OCI-M2 (cell line): ENCODE data around the gene RFTN1.
"Not testable (repeated sequence)": the region's sequence is repeated elsewhere in the genome, so short reads cannot be mapped to it uniquely, and the experiment has no call there.

Source experiments
- DNase-seq: peaks from one replicate; lab custom pipeline; 2025; ENCODE audit not compliant: unreplicated experiment; lab: John Stamatoyannopoulos, UW

The RFTN1 gene

DNA sequence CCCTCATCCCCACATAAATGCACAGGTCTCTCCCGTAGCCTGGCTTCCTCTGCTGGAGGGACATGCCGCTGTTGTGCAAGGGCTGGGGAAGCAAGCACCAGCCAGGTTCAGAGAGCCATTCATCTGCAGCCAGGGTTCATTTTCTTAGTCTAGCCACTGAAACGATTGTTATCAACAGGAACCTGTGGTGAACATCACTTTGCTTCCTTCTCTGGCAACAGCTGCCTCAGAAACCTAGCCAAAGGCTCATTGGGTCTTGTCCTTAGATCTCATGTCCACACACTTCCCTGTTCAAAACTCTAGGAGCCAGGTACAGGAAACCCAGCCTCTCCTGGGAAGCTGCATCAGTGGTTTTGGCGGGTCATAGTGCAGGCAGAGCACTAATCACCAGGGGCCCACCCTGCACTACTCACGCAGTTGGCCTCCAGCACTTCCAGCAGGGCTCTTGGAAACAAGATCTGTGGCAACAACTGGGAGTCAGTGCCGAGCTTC, 201.5 kb downstream of the RFTN1 start:
- DNase-seq: no peak

DNA sequence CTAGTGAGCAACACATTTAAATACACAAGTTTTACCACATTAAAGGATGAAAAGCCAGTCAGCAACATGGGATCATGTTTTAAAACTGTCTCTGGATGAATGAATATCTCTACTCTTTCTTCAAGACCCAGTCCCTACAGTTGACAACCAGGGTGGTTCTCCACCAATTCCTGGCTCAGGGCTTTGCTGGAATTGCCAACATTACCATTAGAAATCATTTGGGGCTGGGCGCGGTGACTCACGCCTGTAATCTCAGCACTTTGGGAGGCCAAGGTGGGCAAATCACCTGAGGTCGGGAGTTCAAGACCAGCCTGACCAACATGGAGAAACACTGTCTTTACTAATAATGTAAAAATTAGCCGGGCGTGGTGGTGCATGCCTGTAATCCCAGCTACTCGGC, 203.0 kb downstream of the RFTN1 start:
- not testable (repeated sequence) for DNase-seq

DNA sequence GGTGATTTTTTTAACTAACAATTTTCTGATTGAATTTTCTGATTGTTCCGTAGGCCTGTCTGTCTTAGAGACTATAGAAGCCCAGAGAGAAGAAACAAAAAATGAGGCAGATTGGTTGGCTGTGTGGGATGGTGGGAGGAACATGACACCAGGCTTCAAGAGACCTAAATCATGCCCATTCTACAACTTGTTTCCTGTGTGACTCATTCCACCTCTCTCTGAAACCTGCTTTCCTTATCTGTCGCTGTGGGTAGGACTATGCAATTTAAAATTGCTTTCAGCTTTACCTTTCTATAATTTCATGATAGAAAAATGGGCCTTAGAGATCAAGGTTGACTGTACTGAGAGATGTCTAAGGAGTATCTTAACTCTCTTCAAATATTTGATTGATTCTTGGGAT, 203.9 kb downstream of the RFTN1 start:
- no peak for DNase-seq

DNA sequence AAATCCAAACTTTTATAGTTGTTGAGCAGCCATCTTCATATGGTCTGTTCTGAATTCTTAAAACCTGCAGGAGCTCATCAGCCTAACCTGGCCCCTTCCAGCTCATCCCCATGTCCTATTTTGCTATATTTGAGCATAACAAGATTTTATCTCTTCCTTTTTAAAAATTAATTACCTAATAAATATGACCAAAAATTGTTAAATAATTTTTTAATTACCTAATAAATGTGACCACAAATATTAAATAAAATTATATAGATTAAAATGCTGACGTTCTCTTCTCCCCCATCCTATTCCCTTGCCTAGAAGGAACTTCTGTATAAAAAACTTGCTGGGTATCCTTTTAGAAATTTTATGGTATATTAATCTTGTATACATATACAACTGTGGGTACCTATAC, 204.8 kb downstream of the RFTN1 start:
- no peak for DNase-seq

DNA sequence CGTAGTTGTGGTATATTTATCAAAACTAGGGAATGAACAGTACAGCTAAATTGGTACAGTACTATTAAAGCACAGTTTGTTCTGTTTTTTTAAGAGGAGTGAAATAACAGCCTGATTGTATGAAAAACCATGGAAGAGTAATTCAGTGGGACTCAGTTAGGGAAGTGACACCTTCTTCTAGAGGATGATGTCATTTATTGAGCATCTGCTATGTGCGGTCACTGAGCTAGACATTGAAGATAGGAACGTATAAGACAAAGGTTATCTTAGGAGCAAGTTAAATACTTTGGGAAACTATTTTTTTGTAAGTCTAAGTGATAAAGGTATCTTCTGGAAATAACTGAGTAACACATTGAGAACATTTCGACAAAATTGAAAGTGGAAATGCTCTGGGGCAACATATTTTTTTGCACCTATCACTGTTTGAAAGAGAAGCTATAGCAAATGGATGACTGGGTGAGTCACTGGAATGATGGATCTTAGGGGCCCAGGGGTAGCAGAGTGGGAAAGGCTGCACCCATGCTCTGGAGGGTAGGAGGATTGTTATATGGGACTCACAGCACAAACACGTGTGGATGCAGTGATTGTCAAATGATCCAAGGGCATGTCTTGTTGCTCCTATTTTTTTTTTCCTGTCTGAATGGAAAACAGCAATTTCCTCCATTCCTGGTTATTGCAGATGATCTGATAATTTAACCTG, 205.5 kb downstream of the RFTN1 start:
- no peak for DNase-seq

DNA sequence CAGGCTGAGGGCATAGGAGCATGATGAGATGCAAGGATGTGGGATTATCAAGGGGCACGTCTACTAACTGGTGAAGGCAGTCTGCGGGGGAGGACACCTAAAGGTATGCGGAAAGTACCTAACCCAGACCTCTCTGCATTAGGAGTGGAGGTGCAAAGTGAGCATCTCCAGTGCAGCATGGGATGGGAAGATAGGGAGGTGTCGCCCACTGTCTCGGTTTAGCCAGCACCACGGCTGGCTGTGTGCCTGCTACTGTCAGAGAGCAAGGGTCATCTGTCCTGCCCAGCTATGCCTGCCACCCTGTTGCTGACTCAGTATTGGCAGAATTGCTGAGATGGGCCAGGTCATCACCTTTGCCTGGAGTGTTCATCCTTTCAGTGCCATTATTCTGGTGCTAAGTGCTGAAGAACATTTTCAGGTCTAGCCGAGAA, 208.4 kb downstream of the RFTN1 start:
- no peak for DNase-seq

DNA sequence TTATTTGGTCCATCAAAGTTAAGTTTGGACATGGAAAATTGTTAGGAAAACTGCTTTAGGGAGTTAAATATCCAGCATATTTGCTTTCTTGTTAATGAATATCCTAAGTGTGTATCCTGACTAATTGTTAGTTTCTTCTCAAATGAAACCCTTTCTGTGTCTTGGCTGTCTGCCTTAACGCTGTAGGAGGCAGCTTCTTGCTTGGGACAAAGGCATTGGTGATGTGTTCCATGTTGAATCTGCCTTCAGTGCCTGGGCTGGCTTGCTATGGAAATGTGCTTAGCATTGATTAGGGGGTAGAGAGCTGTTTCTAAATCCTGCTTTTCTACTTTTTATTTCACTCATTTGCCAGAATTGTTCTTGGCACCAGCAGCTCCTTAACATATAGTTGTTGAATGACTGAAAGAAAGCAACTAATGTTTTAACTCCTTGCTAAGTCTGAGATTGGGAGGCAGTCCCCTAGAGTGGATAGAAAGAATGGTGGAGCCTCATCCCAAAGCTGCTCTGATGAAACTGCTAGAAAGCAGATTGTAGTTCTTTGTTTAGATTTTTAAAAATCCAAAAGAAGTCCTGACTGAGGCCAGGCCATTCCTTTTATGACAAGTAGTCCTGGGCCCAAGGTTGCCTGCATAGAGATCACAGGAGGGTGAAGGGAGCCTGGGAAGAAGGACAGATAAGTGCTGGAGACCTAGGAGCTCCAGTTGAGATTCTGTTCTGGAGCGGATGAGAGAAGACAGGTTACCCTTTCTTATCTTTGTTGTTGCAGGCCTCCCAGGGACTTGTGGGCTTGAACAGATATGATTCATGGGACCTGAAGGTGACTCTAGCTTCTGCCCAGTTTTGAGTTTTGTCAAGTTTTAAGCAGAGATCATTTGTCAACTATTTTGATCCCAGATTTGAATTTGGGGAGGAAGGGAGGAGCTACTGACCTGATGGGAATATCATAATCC, 209.2 kb downstream of the RFTN1 start:
- DNase-seq: no peak

DNA sequence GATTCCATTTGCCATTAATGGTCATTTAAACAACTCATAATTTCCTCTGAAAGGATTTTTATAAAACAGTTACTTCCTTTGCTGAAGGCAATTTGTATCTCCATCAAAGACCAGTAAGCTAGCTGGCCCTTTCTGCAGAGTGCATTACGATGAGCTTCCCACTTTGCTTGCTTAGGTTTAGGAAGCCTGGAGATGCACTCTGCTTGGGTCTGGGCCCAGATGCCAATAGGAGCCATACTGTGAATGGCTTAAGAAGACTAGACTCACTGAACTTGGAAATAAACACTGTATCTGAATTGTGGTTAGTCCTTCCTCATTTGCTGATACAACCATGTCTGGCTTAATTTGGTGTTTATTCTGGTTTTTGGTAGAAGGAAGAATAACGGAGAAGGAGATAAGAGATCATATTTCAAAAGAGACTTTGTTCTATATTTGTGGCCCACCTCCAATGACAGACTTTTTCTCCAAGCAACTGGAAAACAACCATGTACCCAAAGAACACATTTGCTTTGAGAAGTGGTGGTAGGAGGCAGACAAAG, 210.4 kb downstream of the RFTN1 start:
- no peak for DNase-seq

DNA sequence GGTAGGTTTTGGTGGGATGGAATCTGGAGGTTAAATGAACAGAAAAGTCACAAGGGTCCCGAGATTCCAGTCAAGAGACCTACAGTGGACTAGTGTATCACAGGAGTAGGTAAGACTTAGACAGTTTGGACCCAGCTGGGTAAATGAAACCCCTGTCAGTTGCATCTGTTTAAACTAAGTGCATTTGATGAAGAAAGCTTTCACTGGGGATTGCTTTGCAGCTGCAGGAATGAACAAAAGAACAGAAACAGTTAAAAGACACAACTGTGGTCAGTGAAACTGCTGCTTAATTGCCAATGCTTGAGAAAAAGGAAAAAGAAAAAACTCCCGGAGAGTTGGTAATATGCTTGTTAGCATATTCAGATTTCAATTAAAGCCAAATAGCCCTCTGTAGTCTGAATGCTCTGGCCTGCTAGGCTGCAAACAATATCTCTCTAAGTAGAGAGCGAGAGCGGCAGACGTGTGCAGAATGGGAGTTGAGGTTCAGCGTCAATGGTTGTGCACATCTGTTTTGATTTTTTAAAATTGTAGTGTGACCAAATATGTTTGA, 211.3 kb downstream of the RFTN1 start:
- no peak for DNase-seq

DNA sequence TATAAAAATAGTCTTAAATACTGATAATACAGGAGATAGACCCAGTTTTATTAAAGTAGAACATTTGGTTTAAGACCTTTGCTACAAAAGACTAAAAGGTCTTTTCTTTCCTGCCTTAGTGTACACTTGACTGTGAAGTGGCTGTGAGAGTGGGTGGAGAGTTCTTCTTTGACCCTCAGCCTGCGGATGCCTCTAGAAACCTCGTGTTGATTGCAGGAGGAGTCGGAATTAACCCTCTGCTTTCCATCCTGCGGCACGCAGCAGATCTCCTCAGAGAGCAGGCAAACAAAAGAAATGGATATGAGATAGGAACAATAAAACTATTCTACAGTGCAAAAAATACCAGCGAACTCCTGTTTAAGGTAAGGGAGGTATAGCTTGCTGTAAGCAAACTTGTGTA, 212.0 kb downstream of the RFTN1 start:
- no peak for DNase-seq

DNA sequence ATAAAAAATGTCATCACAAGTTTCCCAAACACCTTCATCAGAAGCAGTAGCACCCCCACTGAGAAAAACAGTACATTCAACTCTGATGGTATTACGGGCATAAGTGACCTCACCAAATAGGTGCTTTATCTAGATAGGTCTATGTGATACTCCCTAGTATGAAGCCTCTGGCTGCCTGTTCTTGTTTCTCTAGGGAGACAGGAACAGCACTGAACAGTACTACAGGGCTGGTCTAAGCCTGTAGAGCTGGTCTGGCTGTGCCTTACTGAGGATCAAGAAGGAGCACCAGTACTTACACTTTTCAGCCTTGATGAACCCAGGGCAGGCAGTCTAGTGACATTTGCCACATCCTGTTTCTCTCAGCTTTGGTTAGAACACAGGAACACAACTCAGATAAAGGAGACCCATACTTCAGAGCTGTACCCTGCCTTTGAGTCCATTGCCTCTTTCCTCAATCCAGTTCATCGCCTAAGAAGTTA, 212.6 kb downstream of the RFTN1 start:
- no peak for DNase-seq

DNA sequence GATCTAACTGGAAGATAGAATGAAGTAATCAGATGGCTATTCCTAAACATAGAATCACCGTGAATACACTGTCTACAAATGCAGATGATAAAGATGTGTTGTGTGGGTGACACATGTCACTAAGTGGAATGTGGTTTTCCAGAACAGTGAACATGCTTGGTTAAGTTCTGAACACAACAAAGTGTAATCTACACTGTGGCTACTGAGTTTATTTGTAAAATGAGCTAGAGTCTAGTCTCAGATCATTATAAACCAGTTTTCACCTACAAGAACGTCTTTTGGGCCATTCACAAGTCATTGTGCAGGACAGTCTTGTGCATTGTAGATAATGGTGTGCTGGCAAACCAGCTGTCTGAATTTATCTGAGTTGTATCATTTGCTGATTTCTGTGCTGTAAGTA, 213.2 kb downstream of the RFTN1 start:
- no peak for DNase-seq

DNA sequence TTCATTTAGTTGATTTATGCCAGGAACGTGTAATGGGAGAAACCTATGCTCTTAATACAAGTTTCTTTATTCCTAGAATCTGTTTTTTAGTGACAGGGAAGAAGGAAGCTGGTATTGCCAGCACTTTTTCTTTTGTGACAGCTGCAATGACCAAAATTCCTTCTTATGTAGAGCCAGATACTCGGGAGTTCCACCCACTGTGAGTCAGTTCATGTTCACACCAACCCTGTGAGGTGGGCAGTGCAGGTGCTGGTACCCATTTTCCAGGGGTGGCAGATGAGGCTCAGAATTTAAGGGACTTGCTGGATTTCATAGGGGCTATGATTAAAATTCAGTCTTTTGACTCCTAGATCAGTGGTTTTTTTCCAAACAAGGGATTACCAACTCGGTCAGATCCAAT, 213.8 kb downstream of the RFTN1 start:
- DNase-seq: no peak

DNA sequence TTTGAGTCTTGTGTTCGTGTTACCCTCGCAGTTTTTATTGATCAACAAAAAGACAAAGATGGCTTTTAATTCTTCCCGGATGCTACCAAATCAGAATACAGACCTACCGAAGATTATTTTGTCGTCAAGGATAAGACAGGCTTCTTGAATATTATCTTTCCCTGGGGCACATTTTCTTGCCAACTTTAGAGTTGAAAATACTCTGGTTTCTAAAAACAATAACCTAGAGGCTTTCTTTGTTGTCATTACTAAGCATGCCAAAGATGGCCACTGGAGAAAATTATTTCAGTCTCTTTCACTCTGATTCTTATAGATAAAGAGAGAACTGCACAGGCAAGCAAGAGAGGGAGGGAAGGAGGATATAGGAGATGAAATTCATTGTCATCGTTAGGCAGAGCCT, 214.6 kb downstream of the RFTN1 start:
- DNase-seq: no peak

DNA sequence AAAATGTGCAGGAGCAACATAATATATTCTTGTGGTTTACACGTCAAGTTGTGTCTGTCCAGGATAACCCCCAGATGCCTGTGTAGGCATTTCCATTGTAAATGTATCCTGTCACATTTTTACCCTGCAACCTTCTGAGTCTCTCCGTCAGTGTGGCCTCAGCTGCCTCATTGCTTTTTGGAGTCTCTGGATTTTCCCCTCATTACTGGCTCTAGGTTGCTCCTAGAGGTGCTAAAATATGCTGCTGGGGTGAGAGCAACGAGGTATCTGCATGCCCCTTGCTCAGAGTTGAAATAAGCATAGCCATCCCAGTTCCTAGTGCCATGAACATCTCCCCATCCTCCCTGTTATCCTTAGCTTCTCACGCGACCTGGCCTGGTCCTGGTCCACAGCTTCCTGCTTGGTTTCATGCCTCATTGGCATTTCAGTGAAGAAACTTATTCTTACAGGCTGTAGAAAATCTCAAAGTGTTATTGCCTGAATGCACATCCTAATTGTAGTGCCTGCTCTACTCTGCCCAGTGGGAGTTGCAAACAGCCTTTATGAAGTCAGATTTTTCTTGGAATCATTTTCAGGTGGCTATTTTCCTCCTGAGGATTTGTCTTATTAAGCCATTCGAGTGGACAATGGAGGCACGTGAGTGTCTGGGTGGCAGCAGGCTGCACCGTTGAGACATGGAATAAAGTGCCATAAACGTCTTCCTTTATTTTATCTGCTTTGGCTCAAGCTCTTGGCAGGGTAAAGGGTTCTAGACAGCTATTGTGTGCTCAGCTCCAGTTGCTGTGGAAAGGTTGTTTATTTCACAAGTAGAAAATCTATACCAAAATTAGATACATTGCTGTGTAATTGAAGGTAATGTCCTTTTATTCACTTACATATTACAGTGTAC, 215.3 kb downstream of the RFTN1 start:
- no peak for DNase-seq

DNA sequence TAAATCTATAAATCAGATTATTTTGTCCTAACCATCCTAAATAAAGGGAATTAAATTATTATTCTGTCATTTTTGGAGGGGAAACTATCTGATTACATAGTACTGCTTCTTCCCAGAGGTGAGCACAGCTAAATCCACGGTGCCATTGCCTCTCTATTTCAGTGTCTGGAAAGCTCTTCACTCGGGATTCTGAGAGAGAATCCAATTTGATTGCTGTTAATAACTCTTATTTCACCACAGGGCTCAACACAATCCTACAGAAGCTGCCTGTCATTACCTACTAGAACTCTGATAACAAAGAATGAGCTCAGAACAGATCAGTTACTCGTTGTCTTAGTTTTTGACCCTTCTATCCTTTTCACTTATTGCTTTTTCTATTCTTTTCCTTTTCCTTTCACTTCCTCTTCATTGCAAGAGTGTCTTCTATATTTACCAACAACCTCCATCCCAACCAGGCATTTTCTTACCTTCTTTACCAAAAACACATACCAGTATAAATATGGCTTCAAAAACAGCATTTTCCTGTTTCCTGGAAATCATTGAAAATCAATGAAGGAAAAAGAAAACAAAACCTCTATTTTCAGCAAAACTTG, 218.1 kb downstream of the RFTN1 start:
- DNase-seq: no peak

DNA sequence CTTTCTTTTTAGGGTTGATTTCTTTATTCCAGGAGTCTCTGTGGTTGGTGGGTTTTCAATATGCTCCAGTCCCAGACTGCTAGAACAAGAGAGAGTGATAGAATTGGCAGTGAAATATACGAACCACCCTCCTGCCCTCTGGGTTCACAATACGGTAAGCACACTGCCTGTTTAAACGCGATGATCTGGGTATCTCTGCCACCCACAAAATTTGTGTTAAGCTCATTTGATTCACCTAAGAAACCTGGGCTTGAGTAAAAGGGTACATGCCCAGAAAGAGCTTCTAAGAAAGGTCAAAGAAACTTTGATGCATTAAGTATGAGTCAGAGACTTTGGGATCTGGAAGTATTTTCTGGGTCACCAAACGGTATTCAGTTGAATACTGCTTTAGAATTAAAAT, 218.7 kb downstream of the RFTN1 start:
- no peak for DNase-seq

DNA sequence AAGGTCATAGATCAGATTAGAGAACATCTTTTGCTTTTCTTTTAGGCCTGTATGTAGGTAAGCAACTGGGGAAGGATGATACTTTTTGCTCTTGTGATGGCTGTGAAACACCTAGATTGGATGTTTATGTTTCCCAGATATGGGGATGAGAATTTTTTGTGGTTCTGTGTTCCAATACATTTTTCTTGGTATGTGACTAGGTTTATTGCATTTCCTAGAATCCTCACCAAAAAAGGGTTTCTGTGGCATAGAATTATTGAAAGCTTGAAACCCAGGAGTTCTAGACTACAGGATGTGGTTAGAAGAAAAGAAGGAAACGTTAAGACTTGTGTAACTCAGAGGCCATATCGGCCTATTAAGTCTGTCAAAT, 222.7 kb downstream of the RFTN1 start:
- no peak for DNase-seq

DNA sequence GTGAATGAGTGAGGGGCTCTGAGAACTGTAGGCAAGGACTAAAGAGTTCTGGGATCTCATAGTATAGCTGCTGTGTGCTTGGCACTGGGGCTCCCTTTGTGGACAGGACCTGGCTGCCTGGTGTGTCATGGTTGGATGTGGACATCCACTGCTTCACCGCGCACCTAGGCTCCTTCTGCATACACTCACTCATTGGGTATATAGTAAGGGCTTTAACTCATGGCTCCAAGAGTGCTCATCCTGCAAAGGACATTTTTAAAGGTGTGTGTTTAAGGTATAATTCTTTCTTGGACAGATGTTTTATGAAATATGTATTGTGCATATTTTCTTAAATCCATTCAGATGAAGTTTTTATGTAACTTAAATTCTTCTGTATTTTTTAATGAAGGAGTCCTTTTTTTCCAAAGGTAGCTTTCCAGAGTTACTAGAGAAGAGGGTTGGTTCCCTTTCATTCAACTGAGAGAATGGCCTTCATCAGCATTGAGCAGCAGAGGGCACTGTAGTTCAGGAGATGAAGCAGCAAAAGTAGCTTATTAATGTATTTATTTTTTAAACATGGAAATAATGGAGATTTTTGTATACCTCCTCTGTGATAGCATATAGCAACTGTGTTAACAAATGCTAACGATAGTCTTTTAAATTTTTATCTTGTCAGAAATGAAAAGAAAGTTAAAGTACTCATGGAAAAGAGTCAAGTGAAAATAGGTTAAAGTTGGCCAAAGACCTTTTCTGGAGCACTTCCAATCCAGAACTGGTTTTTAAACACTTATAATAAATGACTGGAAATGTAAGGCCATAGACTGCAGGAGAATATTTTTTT, 223.3 kb downstream of the RFTN1 start:
- no peak for DNase-seq
